HepG2 (cell line): ENCODE measurements around the gene FAM20A. TPM values are rescaled to one million over a fixed set of nuclear protein-coding genes. Genes with fewer than 3 reads are reported as not detected.
A peak's percentile ranks its signal among the peaks of the same experiment; 100 is the strongest.

ENCODE experiments used
- ATAC-seq: fragments of 200-7000 bp; cut with Tn5 transposase; 3 replicates; pipeline ENCODE4 v1.9.1; 2020; ENCODE audit warnings: mild to moderate bottlenecking, moderate library complexity
- BruUV-seq: library from RNA; stranded (reverse); fragments of 400-500 nt; replicated peaks from 2 replicates; lab custom pipeline; 2021; lab: Mats Ljungman, UMichigan
- CTCF ChIA-PET: fragments of 300-600 bp; formaldehyde crosslinking; extraction: SDS; loops from one replicate; lab custom pipeline; 2021; ENCODE audit warnings: low total read pairs, inconsistent platforms, low intra/inter-chr PET ratio; lab: Yijun Ruan, JAX
- POLR2A ChIA-PET: fragments of 350-600 bp; sonication (Branson Sonifier 250); formaldehyde crosslinking; loops from one replicate; lab custom pipeline; 2020; ENCODE audit warnings: antibody characterized with exemption, inconsistent platforms; lab: Yijun Ruan, JAX
- DNase-seq: peaks from one replicate; pipeline ENCODE4 v3.0.0-alpha.2; 2015; ENCODE audit warnings: low spot score
- FAIRE-seq: peaks from 3 replicates; lab custom pipeline; 2011; peaks lifted over from hg19 to GRCh38; lab: Jason Lieb, UNC
- H2AFZ ChIP-seq: one replicate; pipeline ENCODE4 v1.6.1; 2011; ENCODE audit warnings: low read length, inconsistent platforms
- H3K27ac ChIP-seq: fragments of 300-600 bp; 3 replicates; pipeline ENCODE4 v1.8.0; 2011; ENCODE audit warnings: mixed run types, mild to moderate bottlenecking, mixed read lengths, low read length, inconsistent platforms; ENCODE audit not compliant: insufficient read depth; ENCODE audit errors: extremely low read length
- H3K27me3 ChIP-seq, 2 experiments: fragments of 200-600 bp in 1 of 2; 2 replicates in 1 of 2; 3 replicates in 1 of 2; pipeline versions ENCODE4 v1.6.0 to v1.8.0; 2011; ENCODE audit warnings: low read length in 2 of 2, mild to moderate bottlenecking in 2 of 2, moderate library complexity in 2 of 2, inconsistent platforms in 1 of 2; ENCODE audit not compliant: insufficient read depth in 2 of 2, control insufficient read depth in 1 of 2
- H3K36me3 ChIP-seq, 2 experiments: fragments of 200-600 bp in 1 of 2; replicated peaks in 1 of 2; 2 replicates in 1 of 2; 3 replicates in 1 of 2; pipeline versions ENCODE4 v1.5.1 to v1.8.0; 2011; ENCODE audit warnings: low read length in 2 of 2, inconsistent platforms in 1 of 2; ENCODE audit not compliant: insufficient read depth in 2 of 2, control insufficient read depth in 1 of 2
- H3K4me1 ChIP-seq: 2 replicates; pipeline ENCODE4 v1.5.1; 2012; ENCODE audit warnings: low read length, inconsistent platforms; ENCODE audit not compliant: insufficient read depth
- H3K4me2 ChIP-seq: 2 replicates; pipeline ENCODE4 v1.6.0; 2011; ENCODE audit warnings: low read depth, low read length, inconsistent platforms
- H3K4me3 ChIP-seq, 3 experiments: fragments of 200-600 bp in 1 of 3; sonication (generic), shearing (Covaris generic) in 1 of 3; replicated peaks in 1 of 3; 2 replicates each; pipeline ENCODE4 v1.5.1; 2011 to 2016; ENCODE audit warnings: low read length in 3 of 3, inconsistent platforms in 2 of 3, low read depth in 2 of 3, mild to moderate bottlenecking in 2 of 3, control low read depth in 1 of 3, mixed read lengths in 1 of 3; ENCODE audit not compliant: insufficient read depth in 1 of 3
- H3K79me2 ChIP-seq: one replicate; pipeline ENCODE4 v1.6.1; 2011; ENCODE audit warnings: low read length, inconsistent platforms; ENCODE audit not compliant: insufficient read depth
- H3K9ac ChIP-seq: 2 replicates; pipeline ENCODE4 v1.6.0; 2011; ENCODE audit warnings: mild to moderate bottlenecking, low read depth, low read length, inconsistent platforms; ENCODE audit not compliant: insufficient read depth
- H3K9me3 ChIP-seq: 2 replicates; pipeline ENCODE4 v1.5.1; 2012; ENCODE audit warnings: mild to moderate bottlenecking, low read length
- H4K20me1 ChIP-seq: 2 replicates; pipeline ENCODE4 v1.6.0; 2011; ENCODE audit warnings: inconsistent platforms, mild to moderate bottlenecking, low read length, moderate library complexity; ENCODE audit not compliant: insufficient read depth
- BORCS8-MEF2B ChIP-seq: sonication (generic); formaldehyde crosslinking; IDR thresholded peaks from 2 replicates; pipeline ENCODE4 v1.8.0; 2022; ENCODE audit warnings: mild to moderate bottlenecking, missing genetic modification reagents
- CENPT ChIP-seq: sonication (generic); formaldehyde crosslinking; IDR thresholded peaks from 2 replicates; pipeline ENCODE4 v1.8.0; 2022; ENCODE audit warnings: low read depth, mild to moderate bottlenecking, moderate library complexity, missing genetic modification reagents
- ELF4 ChIP-seq: sonication (generic); formaldehyde crosslinking; IDR thresholded peaks from 2 replicates; pipeline ENCODE4 v1.5.0; 2020; ENCODE audit warnings: missing genetic modification reagents, mild to moderate bottlenecking, moderate library complexity, borderline replicate concordance
- ETV5 ChIP-seq: IDR thresholded peaks from 2 replicates; pipeline ENCODE4 v1.6.1; 2018; ENCODE audit warnings: missing biosample characterization, missing genetic modification reagents, inconsistent platforms, borderline replicate concordance
- NRL ChIP-seq: sonication (generic); formaldehyde crosslinking; IDR thresholded peaks from 2 replicates; pipeline ENCODE4 v1.5.0; 2020; ENCODE audit warnings: missing genetic modification reagents, mild to moderate bottlenecking, moderate library complexity, borderline replicate concordance
- PHF20 ChIP-seq: sonication (generic); formaldehyde crosslinking; IDR thresholded peaks from 2 replicates; pipeline ENCODE4 v1.5.0; 2020; ENCODE audit warnings: mild to moderate bottlenecking, missing genetic modification reagents
- PITX1 ChIP-seq: sonication (generic); formaldehyde crosslinking; IDR thresholded peaks from 2 replicates; pipeline ENCODE4 v1.5.1; 2020; ENCODE audit warnings: mild to moderate bottlenecking, missing genetic modification reagents
- SIN3A ChIP-seq: IDR thresholded peaks from 2 replicates; pipeline ENCODE4 v1.6.1; 2011; ENCODE audit warnings: low read depth, mild to moderate bottlenecking, control low read depth, low read length, borderline replicate concordance
- SRSF4 ChIP-seq: fragments of 200-400 bp; formaldehyde crosslinking; IDR thresholded peaks from one replicate; pipeline ENCODE4 v1.6.1; 2018; ENCODE audit warnings: mild to moderate bottlenecking, low read depth, low read length, moderate library complexity; ENCODE audit not compliant: poor library complexity, severe bottlenecking
- TCF12 ChIP-seq, 2 experiments: fragments of 450-650 bp in 1 of 2; sonication (generic) in 1 of 2; formaldehyde crosslinking in 1 of 2; IDR thresholded peaks; 2 replicates each; pipeline versions ENCODE4 v1.6.1 to v1.8.0; 2017 to 2022; ENCODE audit warnings: antibody characterized with exemption in 1 of 2, mild to moderate bottlenecking in 1 of 2, missing genetic modification reagents in 1 of 2, moderate library complexity in 1 of 2
- ZBTB42 ChIP-seq: sonication (generic); formaldehyde crosslinking; IDR thresholded peaks from 2 replicates; pipeline ENCODE4 v1.5.0; 2020; ENCODE audit warnings: mild to moderate bottlenecking, missing genetic modification reagents
- ZFP36L1 ChIP-seq: sonication (generic); formaldehyde crosslinking; IDR thresholded peaks from 2 replicates; pipeline ENCODE4 v1.8.0; 2022; ENCODE audit warnings: mild to moderate bottlenecking, missing genetic modification reagents, moderate library complexity
- ZNF274 ChIP-seq: sonication (generic); formaldehyde crosslinking; IDR thresholded peaks from 2 replicates; pipeline ENCODE4 v1.5.1; 2020; ENCODE audit warnings: mild to moderate bottlenecking, missing genetic modification reagents
- ZNF30 ChIP-seq: sonication (generic); formaldehyde crosslinking; IDR thresholded peaks from 2 replicates; pipeline ENCODE4 v1.5.0; 2020; ENCODE audit warnings: mild to moderate bottlenecking, missing genetic modification reagents
- ZNF337 ChIP-seq: sonication (generic); formaldehyde crosslinking; IDR thresholded peaks from 2 replicates; pipeline ENCODE4 v1.5.1; 2020; ENCODE audit warnings: missing genetic modification reagents, low read depth, mild to moderate bottlenecking, borderline replicate concordance
- ZNF605 ChIP-seq: sonication (generic); formaldehyde crosslinking; IDR thresholded peaks from 2 replicates; pipeline ENCODE4 v1.8.0; 2022; ENCODE audit warnings: mild to moderate bottlenecking, missing genetic modification reagents
- ZNF652 ChIP-seq: IDR thresholded peaks from 2 replicates; pipeline ENCODE4 v1.6.1; 2016; ENCODE audit warnings: low read depth, borderline replicate concordance
- ZNF782 ChIP-seq: sonication (generic); formaldehyde crosslinking; IDR thresholded peaks from 2 replicates; pipeline ENCODE4 v1.4.0; 2020; ENCODE audit warnings: missing genetic modification reagents, mild to moderate bottlenecking, borderline replicate concordance
- ZNF891 ChIP-seq: sonication (generic); formaldehyde crosslinking; IDR thresholded peaks from 2 replicates; pipeline ENCODE4 v1.5.0; 2020; ENCODE audit warnings: mild to moderate bottlenecking, missing genetic modification reagents
- WGBS: methylation state at CpG from one replicate; pipeline ENCODE4 v1.1.6; 2017; ENCODE audit warnings: low lambda C conversion rate; 5-methylcytosine and 5-hydroxymethylcytosine counted together
- in situ Hi-C: cut with HindIII; loops from 2 replicates; pipeline ENCODE4 v1.10.0; 2017; ENCODE audit warnings: low pct_unique_long_range_greater_than_20kb; ENCODE audit not compliant: extremely low pct_ligation_motif_present
- intact Hi-C: fragments of 100-400 bp; cut with micrococcal nuclease; formaldehyde crosslinking; loops from one replicate; pipeline ENCODE4 v1.10.0; 2022; ENCODE audit not compliant: unreplicated experiment
- polyA plus RNA-seq, 8 experiments: library from polyadenylated mRNA; depleted of rRNA in 3 of 8; stranded (reverse) in 7 of 8; unstranded in 1 of 8; fragments of >200 nt; fragmentation: Illumina TruSeq in 4 of 8; extraction: Trizol in 4 of 8; gene quantifications; 2 replicates each; pipeline versions ENCODE4 v1.2.1 to v1.2.3, GENCODE V29; 2011 to 2016; ENCODE audit warnings: low read depth in 4 of 8, missing spikeins in 1 of 8, mixed read lengths in 1 of 8; ENCODE audit not compliant: insufficient read depth in 1 of 8
- total RNA-seq, 5 experiments: library from RNA; depleted of rRNA; stranded (reverse); fragments of >200 nt; fragmentation: Illumina TruSeq; extraction: Trizol; gene quantifications; 2 replicates each; pipeline ENCODE4 v1.2.3, GENCODE V29; 2016; ENCODE audit warnings: low read depth in 1 of 5
- TF ChIP-seq, protein P1 (sequence below): sonication (generic); formaldehyde crosslinking; IDR thresholded peaks from 2 replicates; pipeline ENCODE4 v1.5.1; 2020; ENCODE audit warnings: missing genetic modification reagents, mild to moderate bottlenecking, borderline replicate concordance
- TF ChIP-seq, protein P2 (sequence below): sonication (generic); formaldehyde crosslinking; IDR thresholded peaks from 2 replicates; pipeline ENCODE4 v1.8.0; 2022; ENCODE audit warnings: missing genetic modification reagents, low read depth, mild to moderate bottlenecking, borderline replicate concordance

Gene FAM20A
- total and polyA plus RNA-seq, 2 of the 13 experiments (the other 11 are each of a cell fraction or from before 2014, with no cell fraction given) = 9.3 to 20.7 TPM

DNA sequence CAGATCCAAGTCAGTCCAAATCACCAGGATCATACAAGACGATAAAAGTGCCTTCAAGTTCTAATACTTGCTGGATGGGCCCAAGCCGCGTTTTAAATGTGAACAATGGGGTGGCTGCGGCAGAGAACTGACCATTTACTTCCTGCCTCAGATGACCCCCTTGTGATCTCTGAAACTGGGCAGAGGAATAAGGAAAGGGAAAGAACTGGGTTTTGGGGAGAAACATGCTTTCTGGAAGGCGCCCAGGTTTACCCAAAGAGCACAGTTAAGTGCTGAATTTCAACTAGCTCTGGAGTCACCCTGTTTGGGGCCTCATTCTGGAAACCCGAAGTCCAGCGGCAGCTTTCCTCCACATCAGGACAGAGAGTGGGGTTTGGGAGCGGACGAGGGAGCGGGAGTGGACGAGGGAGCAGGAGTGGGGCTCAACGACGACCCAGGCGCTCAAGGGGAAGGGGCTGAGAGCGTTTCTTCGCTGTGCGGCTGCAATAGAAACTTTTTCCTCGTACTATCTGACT is 1.6 kb downstream of the FAM20A start:
- no peaks in the 10 kb centered on the region for H3K9me3 ChIP-seq
- peak; percentile 1; the same call in 2 of the 3 replicates for ATAC-seq
- no TSS peak for BruUV-seq
- H3K4me1 ChIP-seq = peaks cover 60% of the 10 kb centered on the region
- WGBS = 2% methylated on average over 15 of the region's 18 CpGs
- ChIA-PET CTCF (interaction anchor here (0.7 to 1.5 kb wide), 2 partner anchors 65 to 142 kb away, joined by 3 to 6 read pairs; partner anchors contain the start of gene WIPI1), POLR2A (interaction anchor here (0.9 to 4.7 kb wide), 10 partner anchors 7 to 87 kb away, joined by 3 to 27 read pairs (median 6); partner anchors contain the start of gene PRKAR1A)
- H3K4me3 ChIP-seq = peak overlapping the region; percentile 60 to 79 (median 61)
- no peaks in the 10 kb centered on the region for H4K20me1 ChIP-seq
- intact Hi-C loops (loop anchor here (1.0 to 5.0 kb wide), 5 partner anchors 14 to 159 kb away; partner anchors contain the start of gene PRKAR1A), in situ Hi-C loops (loop anchor here (5.0 kb wide), 1 partner anchor 57 kb away; no protein-coding TSS in a partner anchor)
- peak overlapping the region; percentile 10 for H2AFZ ChIP-seq
- no peak for DNase-seq
- H3K27me3 ChIP-seq = peaks cover 3 to 11% of the 10 kb centered on the region in 2 experiments; a peak in 1 of 5 replicates
- peaks cover 3% of the 10 kb centered on the region for H3K79me2 ChIP-seq
- peak overlapping the region; percentile 79 for H3K4me2 ChIP-seq
- no peak for FAIRE-seq
- H3K9ac ChIP-seq = peak overlapping the region; percentile 74
- H3K27ac ChIP-seq = peak overlapping the region; percentile 77
- no peaks in the 10 kb centered on the region for H3K36me3 ChIP-seq
- TF ChIP-seq ELF4 (CRISPR knock-in tag) (peak; percentile 76; the same call in 1 of the 2 replicates), ETV5 (CRISPR knock-in tag) (peak; percentile 21; the same call in 1 of the 2 replicates), ZNF782 (CRISPR knock-in tag) (peak; percentile 17; the same call in 1 of the 2 replicates), ZNF652 (CRISPR knock-in tag) (no peak), BORCS8-MEF2B (CRISPR knock-in tag) (peak; percentile 9; the same call in 1 of the 2 replicates), ZFP36L1 (CRISPR knock-in tag) (0 out of 2 replicates have a peak, but pooled peaks have one; percentile 35), ZNF605 (CRISPR knock-in tag) (peak; percentile 60; the same call in 1 of the 2 replicates), ZNF30 (CRISPR knock-in tag) (peak; percentile 24; the same call in 1 of the 2 replicates), ZNF891 (CRISPR knock-in tag) (peak; percentile 57), ZNF337 (CRISPR knock-in tag) (peak; percentile 70; the same call in 1 of the 2 replicates), PHF20 (no peak), PITX1 (CRISPR knock-in tag) (0 out of 2 replicates have a peak, but pooled peaks have one; percentile 19), NRL (CRISPR knock-in tag) (peak; percentile 90; the same call in 1 of the 2 replicates), TCF12 (IDR thresholded peaks at IDR 0.05) (no peak), TCF12 (CRISPR knock-in tag; IDR thresholded peaks at IDR 0.05) (no peak), ZNF274 (CRISPR knock-in tag) (peak; percentile 87; the same call in 1 of the 2 replicates), SIN3A (0 out of 2 replicates have a peak, but pooled peaks have one; percentile 31), ZBTB42 (CRISPR knock-in tag) (0 out of 2 replicates have a peak, but pooled peaks have one; percentile 19), SRSF4 (no peak), CENPT (0 out of 2 replicates have a peak, but pooled peaks have one; percentile 44)
- TF ChIP-seq, protein P1, sequence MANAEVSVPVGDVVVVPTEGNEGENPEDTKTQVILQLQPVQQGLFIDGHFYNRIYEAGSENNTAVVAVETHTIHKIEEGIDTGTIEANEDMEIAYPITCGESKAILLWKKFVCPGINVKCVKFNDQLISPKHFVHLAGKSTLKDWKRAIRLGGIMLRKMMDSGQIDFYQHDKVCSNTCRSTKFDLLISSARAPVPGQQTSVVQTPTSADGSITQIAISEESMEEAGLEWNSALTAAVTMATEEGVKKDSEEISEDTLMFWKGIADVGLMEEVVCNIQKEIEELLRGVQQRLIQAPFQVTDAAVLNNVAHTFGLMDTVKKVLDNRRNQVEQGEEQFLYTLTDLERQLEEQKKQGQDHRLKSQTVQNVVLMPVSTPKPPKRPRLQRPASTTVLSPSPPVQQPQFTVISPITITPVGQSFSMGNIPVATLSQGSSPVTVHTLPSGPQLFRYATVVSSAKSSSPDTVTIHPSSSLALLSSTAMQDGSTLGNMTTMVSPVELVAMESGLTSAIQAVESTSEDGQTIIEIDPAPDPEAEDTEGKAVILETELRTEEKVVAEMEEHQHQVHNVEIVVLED = peak; percentile 8; the same call in 1 of the 2 replicates
- TF ChIP-seq, protein P2, sequence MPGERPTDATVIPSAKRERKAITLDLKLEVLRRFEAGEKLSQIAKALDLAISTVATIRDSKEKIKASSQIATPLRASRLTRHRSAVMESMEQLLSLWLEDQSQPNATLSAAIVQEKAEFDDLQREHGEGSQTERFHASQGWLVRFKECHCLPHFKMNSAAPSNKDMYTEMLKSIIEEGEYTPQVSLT = peak; percentile 57; the same call in 1 of the 2 replicates
